PFSK-1 (cell line): Measurements from ENCODE around the gene CROCC2.

ENCODE experiments used
- FOXP2 ChIP-seq: optimal IDR thresholded peaks from 2 replicates; pipeline ENCODE3; 2011; ENCODE audit warnings: borderline replicate concordance, control low read depth, inconsistent platforms; ENCODE audit not compliant: insufficient read depth; ENCODE audit errors: extremely low read length, extremely low read depth
- POLR2AphosphoS5 ChIP-seq: IDR thresholded peaks from 2 replicates; pipeline ENCODE4 v1.6.1; 2012; ENCODE audit warnings: low read depth, mild to moderate bottlenecking, control low read depth, low read length, moderate library complexity
- SIN3A ChIP-seq: IDR thresholded peaks from 2 replicates; pipeline ENCODE4 v1.6.1; 2012; ENCODE audit warnings: mild to moderate bottlenecking, low read length, moderate library complexity, borderline replicate concordance; ENCODE audit not compliant: insufficient read depth
- TAF1 ChIP-seq: IDR thresholded peaks from 2 replicates; pipeline ENCODE4 v1.6.1; 2012; ENCODE audit warnings: low read length, control low read depth, borderline replicate concordance; ENCODE audit not compliant: insufficient read depth
- TF ChIP-seq, protein P1 (sequence below), 2 experiments: IDR thresholded peaks; 2 replicates each; pipeline versions ENCODE4 v1.6.1 to v1.8.0; 2011 to 2012; ENCODE audit warnings: low read depth in 2 of 2, low read length in 2 of 2, control low read depth in 1 of 2, inconsistent platforms in 1 of 2, mild to moderate bottlenecking in 1 of 2, moderate library complexity in 1 of 2; ENCODE audit not compliant: insufficient read depth in 1 of 2

Gene CROCC2

DNA sequence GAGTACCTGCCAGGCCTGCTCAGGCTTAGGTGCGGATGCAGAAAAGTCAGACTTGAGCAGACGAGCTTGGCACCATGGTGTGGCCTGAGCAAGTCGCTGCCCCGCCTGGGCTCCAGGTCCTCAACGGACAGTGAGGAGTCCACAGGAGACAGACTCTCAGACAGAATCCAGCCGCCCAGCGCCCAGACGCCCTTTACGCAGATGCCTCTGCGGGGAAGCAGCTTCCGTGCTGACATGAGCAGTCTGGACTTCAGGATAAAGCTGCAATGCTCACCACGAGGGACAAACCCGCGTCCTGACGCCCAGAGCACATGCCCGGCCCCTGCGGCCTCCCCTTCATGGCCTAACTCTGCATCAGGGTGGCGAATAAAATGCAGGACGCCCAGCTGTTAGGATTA, 6.7 kb upstream of the CROCC2 start:
- TF ChIP-seq FOXP2 = no peak
- TF ChIP-seq POLR2AphosphoS5 = no peak
- TF ChIP-seq TAF1 = no peak
- TF ChIP-seq SIN3A = no peak

DNA sequence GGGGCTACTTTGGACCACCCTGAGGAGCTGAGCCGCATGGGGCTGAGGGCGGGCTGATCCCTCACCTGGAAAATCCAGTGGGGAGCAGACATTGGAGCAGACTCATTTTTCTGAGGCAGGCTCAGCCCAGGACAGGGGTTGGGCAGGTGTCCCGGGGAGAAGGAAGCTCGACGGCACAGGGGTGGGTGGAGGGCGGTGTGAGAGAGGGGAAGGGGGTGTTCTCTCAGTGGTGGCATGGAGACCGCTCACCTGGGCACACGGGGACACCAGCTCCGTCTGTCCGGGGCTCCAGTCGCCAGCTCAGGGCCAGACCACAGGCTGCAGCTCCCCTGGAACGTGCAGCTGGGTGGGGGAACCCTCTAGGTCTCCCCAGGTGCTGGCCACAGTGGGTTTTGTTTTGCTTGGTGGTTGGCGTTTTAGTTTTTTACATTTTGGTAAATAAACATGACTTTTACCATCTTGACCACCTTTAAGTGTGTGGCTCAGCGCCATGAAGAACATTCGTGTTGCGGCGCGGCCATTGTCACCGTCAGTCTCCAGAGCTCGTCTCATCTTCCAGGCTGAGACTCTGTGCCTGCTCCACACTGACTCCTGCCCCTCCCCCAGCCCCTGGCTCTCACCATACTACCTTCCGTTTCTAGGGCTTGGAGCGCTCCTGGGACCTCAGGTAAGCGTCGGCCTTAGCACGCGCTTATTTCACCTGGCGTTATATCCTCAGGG, 5.8 kb upstream of the CROCC2 start:
- TF ChIP-seq, protein P1, sequence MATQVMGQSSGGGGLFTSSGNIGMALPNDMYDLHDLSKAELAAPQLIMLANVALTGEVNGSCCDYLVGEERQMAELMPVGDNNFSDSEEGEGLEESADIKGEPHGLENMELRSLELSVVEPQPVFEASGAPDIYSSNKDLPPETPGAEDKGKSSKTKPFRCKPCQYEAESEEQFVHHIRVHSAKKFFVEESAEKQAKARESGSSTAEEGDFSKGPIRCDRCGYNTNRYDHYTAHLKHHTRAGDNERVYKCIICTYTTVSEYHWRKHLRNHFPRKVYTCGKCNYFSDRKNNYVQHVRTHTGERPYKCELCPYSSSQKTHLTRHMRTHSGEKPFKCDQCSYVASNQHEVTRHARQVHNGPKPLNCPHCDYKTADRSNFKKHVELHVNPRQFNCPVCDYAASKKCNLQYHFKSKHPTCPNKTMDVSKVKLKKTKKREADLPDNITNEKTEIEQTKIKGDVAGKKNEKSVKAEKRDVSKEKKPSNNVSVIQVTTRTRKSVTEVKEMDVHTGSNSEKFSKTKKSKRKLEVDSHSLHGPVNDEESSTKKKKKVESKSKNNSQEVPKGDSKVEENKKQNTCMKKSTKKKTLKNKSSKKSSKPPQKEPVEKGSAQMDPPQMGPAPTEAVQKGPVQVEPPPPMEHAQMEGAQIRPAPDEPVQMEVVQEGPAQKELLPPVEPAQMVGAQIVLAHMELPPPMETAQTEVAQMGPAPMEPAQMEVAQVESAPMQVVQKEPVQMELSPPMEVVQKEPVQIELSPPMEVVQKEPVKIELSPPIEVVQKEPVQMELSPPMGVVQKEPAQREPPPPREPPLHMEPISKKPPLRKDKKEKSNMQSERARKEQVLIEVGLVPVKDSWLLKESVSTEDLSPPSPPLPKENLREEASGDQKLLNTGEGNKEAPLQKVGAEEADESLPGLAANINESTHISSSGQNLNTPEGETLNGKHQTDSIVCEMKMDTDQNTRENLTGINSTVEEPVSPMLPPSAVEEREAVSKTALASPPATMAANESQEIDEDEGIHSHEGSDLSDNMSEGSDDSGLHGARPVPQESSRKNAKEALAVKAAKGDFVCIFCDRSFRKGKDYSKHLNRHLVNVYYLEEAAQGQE (IDR thresholded peaks at IDR 0.05; ENCODE audit: insufficient read depth in 1 of 2, low read depth in 2 of 2, low read length in 2 of 2) = no peak
- TF ChIP-seq SIN3A = no peak
- TF ChIP-seq POLR2AphosphoS5 = no peak

DNA sequence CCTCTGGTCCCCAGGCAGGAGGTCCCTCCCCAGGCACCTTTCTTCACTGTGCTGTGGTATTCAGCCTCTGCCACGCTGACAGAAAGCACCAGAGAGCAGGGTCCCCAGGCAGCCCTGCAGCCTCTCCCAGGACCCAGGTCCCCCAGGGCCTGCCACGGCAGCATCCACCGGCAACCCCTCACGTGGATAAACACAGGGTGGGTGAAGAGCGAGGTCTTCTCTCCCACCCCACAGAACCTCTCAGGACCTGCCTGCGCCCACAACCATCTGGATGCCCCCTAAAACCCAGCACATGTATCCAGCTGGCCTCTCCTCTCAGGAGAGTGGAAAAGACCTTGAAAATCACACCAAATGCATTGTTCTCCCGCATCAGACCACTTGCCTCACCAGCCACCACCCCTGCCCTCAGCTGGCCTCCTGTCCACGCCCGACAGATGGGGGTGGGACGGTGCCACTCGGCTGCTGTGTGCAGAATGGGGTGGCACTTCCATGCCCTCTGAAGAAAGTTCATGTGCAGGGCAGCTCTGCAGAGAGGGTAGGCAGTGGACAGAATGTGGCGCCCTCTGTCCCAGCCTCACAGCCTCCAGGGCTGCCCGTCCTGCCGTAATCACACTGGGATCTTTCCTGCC, 4.0 kb upstream of the CROCC2 start:
- TF ChIP-seq FOXP2 = no peak
- TF ChIP-seq, protein P1 (IDR thresholded peaks at IDR 0.05; ENCODE audit: insufficient read depth in 1 of 2, low read depth in 2 of 2, low read length in 2 of 2) = no peak
- TF ChIP-seq POLR2AphosphoS5 = no peak
- no peak for TF ChIP-seq SIN3A
- TF ChIP-seq TAF1 = no peak

DNA sequence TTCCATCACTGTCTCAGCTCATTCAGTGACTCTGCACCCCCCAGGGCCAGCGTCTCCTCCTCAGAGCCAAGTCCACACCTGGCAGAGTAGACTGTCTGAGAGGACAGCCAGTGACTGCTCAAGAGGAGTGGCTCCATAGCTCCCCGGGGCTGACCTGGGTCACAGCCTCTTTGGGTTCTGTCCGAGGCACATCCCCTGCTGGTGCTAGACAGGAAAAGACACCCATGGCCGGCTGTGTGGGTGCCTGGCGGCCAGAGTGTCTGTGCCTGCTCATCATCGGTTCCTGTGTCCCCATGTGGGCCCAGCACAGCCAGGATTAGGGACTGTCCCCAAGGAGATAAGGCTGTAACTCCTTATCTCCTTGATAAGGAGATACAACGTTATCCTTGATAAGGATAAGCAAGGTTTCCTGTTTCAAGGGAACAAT, 3.5 kb upstream of the CROCC2 start:
- TF ChIP-seq, protein P1 (IDR thresholded peaks at IDR 0.05; ENCODE audit: insufficient read depth in 1 of 2, low read depth in 2 of 2, low read length in 2 of 2) = no peak
- TF ChIP-seq SIN3A (no peak), TAF1 (no peak), POLR2AphosphoS5 (no peak), FOXP2 (no peak)

- TF ChIP-seq FOXP2 (no peak), SIN3A (no peak), POLR2AphosphoS5 (no peak), TAF1 (no peak)
- TF ChIP-seq, protein P1 (IDR thresholded peaks at IDR 0.05; ENCODE audit: insufficient read depth in 1 of 2, low read depth in 2 of 2, low read length in 2 of 2) = no peak
Observed at GRCh38 chr2:240903191-240904060, 2.7 kb upstream of the CROCC2 start.
